IMR-90 (cell line): ENCODE data around the gene DUSP22. TPM values are rescaled to one million over a fixed set of nuclear protein-coding genes. Genes with fewer than 3 reads are reported as not detected.

ENCODE experiments used
- ATAC-seq: fragments of 200-7000 bp; cut with Tn5 transposase; 2 replicates; pipeline ENCODE4 v1.9.1; 2020; ENCODE audit warnings: low read depth, mild to moderate bottlenecking, moderate library complexity
- BruUV-seq: library from RNA; stranded (reverse); fragments of 400-500 nt; replicated peaks from 2 replicates; lab custom pipeline; 2021; lab: Mats Ljungman, UMichigan
- CTCF ChIA-PET: fragments of 300-600 bp; formaldehyde crosslinking; extraction: SDS; loops from one replicate; lab custom pipeline; 2021; ENCODE audit warnings: antibody characterized with exemption; lab: Yijun Ruan, JAX
- POLR2A ChIA-PET: fragments of 300-600 bp; sonication (Branson Sonifier 250); formaldehyde crosslinking; loops from one replicate; lab custom pipeline; 2022; ENCODE audit warnings: antibody characterized with exemption; ENCODE audit not compliant: unreplicated experiment; lab: Charles Lee
- DNase-seq: peaks from one replicate; pipeline ENCODE4 v3.0.0; 2013
- H2AFZ ChIP-seq: replicated peaks from 2 replicates; pipeline ENCODE3; 2013; ENCODE audit warnings: low read length, mild to moderate bottlenecking; ENCODE audit not compliant: poor library complexity
- H2AK5ac ChIP-seq: 2 replicates; pipeline ENCODE4 v1.6.1; 2013; ENCODE audit warnings: low read depth, low read length, inconsistent platforms
- H2AK9ac ChIP-seq: replicated peaks from 2 replicates; pipeline ENCODE3; 2013; ENCODE audit warnings: mild to moderate bottlenecking, low read depth, low read length, moderate library complexity; ENCODE audit not compliant: poor library complexity
- H2BK120ac ChIP-seq: 2 replicates; pipeline ENCODE4 v1.6.1; 2013; ENCODE audit warnings: low read depth, low read length, inconsistent platforms
- H2BK15ac ChIP-seq: 3 replicates; pipeline ENCODE4 v1.6.1; 2013; ENCODE audit warnings: low read depth, low read length, inconsistent platforms
- H2BK20ac ChIP-seq: 2 replicates; pipeline ENCODE4 v1.6.1; 2013; ENCODE audit warnings: low read depth, mild to moderate bottlenecking, inconsistent platforms, low read length, moderate library complexity
- H2BK5ac ChIP-seq: 2 replicates; pipeline ENCODE4 v1.6.1; 2013; ENCODE audit warnings: mild to moderate bottlenecking, low read depth, low read length, inconsistent platforms; ENCODE audit not compliant: poor library complexity, severe bottlenecking
- H3K14ac ChIP-seq: replicated peaks from 2 replicates; pipeline ENCODE4 v1.6.1; 2013; ENCODE audit warnings: low read depth, low read length, inconsistent platforms
- H3K18ac ChIP-seq: 2 replicates; pipeline ENCODE4 v1.6.1; 2013; ENCODE audit warnings: low read depth, low read length, control low read depth
- H3K23ac ChIP-seq: 2 replicates; pipeline ENCODE4 v1.6.1; 2013; ENCODE audit warnings: low read depth, low read length, inconsistent platforms
- H3K27ac ChIP-seq: 2 replicates; pipeline ENCODE4 v1.5.1; 2013; ENCODE audit warnings: mild to moderate bottlenecking, control low read depth, low read length; ENCODE audit not compliant: insufficient read depth
- H3K27me3 ChIP-seq: 2 replicates; pipeline ENCODE4 v1.6.1; 2013; ENCODE audit warnings: low read length; ENCODE audit not compliant: control insufficient read depth, insufficient read depth
- H3K36me3 ChIP-seq: 2 replicates; pipeline ENCODE4 v1.6.1; 2013; ENCODE audit warnings: low read length, mixed read lengths; ENCODE audit not compliant: control insufficient read depth, insufficient read depth
- H3K4ac ChIP-seq: 2 replicates; pipeline ENCODE4 v1.6.1; 2013; ENCODE audit warnings: low read depth, low read length, inconsistent platforms
- H3K4me1 ChIP-seq: 2 replicates; pipeline ENCODE4 v1.6.1; 2013; ENCODE audit warnings: low read length, mixed read lengths; ENCODE audit not compliant: control insufficient read depth, insufficient read depth
- H3K4me2 ChIP-seq: 2 replicates; pipeline ENCODE4 v1.6.1; 2013; ENCODE audit warnings: low read depth, mild to moderate bottlenecking, control low read depth, low read length, moderate library complexity
- H3K4me3 ChIP-seq: 2 replicates; pipeline ENCODE4 v1.5.1; 2013; ENCODE audit warnings: low read depth, mild to moderate bottlenecking, control low read depth, low read length, moderate library complexity; ENCODE audit not compliant: insufficient read depth
- H3K56ac ChIP-seq: 2 replicates; pipeline ENCODE4 v1.6.1; 2013; ENCODE audit warnings: low read length, inconsistent platforms; ENCODE audit not compliant: insufficient read depth; ENCODE audit errors: extremely low read depth
- H3K79me1 ChIP-seq, 2 experiments: 2 replicates each; pipeline ENCODE4 v1.6.1; 2013; ENCODE audit warnings: low read length in 2 of 2, inconsistent platforms in 1 of 2, low read depth in 1 of 2
- H3K9ac ChIP-seq: 2 replicates; pipeline ENCODE4 v1.6.1; 2013; ENCODE audit warnings: low read depth, low read length, control low read depth
- H3K9me1 ChIP-seq: 2 replicates; pipeline ENCODE4 v1.6.1; 2013; ENCODE audit warnings: low read length, inconsistent platforms; ENCODE audit not compliant: insufficient read depth
- H3K9me3 ChIP-seq: 2 replicates; pipeline ENCODE4 v1.6.1; 2013; ENCODE audit warnings: low read length; ENCODE audit not compliant: control insufficient read depth, insufficient read depth
- H4K20me1 ChIP-seq: 2 replicates; pipeline ENCODE4 v1.6.1; 2013; ENCODE audit warnings: low read length, inconsistent platforms; ENCODE audit not compliant: insufficient read depth
- H4K5ac ChIP-seq: 2 replicates; pipeline ENCODE4 v1.6.1; 2013; ENCODE audit warnings: mild to moderate bottlenecking, low read depth, low read length, control low read depth
- H4K8ac ChIP-seq, 2 experiments: 2 replicates each; pipeline ENCODE4 v1.6.1; 2013; ENCODE audit warnings: low read depth in 2 of 2, low read length in 2 of 2, control low read depth in 1 of 2, inconsistent platforms in 1 of 2
- H4K91ac ChIP-seq: 2 replicates; pipeline ENCODE4 v1.6.1; 2013; ENCODE audit warnings: low read depth, low read length, inconsistent platforms; ENCODE audit not compliant: insufficient read depth
- CEBPB ChIP-seq: IDR thresholded peaks from 2 replicates; pipeline ENCODE4 v1.6.1; 2012; ENCODE audit warnings: low read depth, low read length, improper control_type of control experiment
- CHD1 ChIP-seq: IDR thresholded peaks from 2 replicates; pipeline ENCODE4 v1.6.1; 2012; ENCODE audit warnings: low read depth, low read length, improper control_type of control experiment
- CTCF ChIP-seq: conservative IDR thresholded peaks from 2 replicates; pipeline ENCODE4 v1.5.1; 2012; ENCODE audit warnings: mild to moderate bottlenecking, low read depth, low read length, improper control_type of control experiment
- FOS ChIP-seq: fragments of 150-350 bp; IDR thresholded peaks from 2 replicates; pipeline ENCODE4 v1.6.1; 2016; ENCODE audit warnings: low read depth, low read length
- MAFK ChIP-seq: IDR thresholded peaks from 2 replicates; pipeline ENCODE4 v1.6.1; 2012; ENCODE audit warnings: low read depth, low read length, improper control_type of control experiment
- MXI1 ChIP-seq: IDR thresholded peaks from 2 replicates; pipeline ENCODE4 v1.6.1; 2012; ENCODE audit warnings: low read depth, mild to moderate bottlenecking, low read length, moderate library complexity, borderline replicate concordance
- NFE2L2 ChIP-seq: fragments of 150-350 bp; IDR thresholded peaks from 2 replicates; pipeline ENCODE4 v1.6.1; 2016; ENCODE audit warnings: low read depth, mild to moderate bottlenecking, low read length
- RAD21 ChIP-seq: IDR thresholded peaks from 2 replicates; pipeline ENCODE4 v1.6.1; 2012; ENCODE audit warnings: low read length, improper control_type of control experiment
- RCOR1 ChIP-seq: IDR thresholded peaks from 2 replicates; pipeline ENCODE4 v1.6.1; 2012; ENCODE audit warnings: mild to moderate bottlenecking, low read length, improper control_type of control experiment; ENCODE audit not compliant: insufficient replicate concordance
- RFX5 ChIP-seq: IDR thresholded peaks from 2 replicates; pipeline ENCODE4 v1.8.0; 2012; ENCODE audit warnings: low read depth, mild to moderate bottlenecking, low read length, moderate library complexity
- USF2 ChIP-seq: fragments of 150-350 bp; IDR thresholded peaks from 2 replicates; pipeline ENCODE4 v1.6.1; 2017; ENCODE audit warnings: mild to moderate bottlenecking, antibody characterized with exemption, low read length, low read depth
- WGBS, 2 experiments: methylation state at CpG; one replicate each; pipeline versions ENCODE4 v1.1.5 to v1.1.7; 2013; ENCODE audit warnings: missing lambda C conversion rate in 2 of 2; ENCODE audit not compliant: insufficient read length in 1 of 2; ENCODE audit errors: extremely low coverage in 2 of 2; 5-methylcytosine and 5-hydroxymethylcytosine counted together
- dilution Hi-C: fragments of 300-500 bp; cut with HindIII; formaldehyde crosslinking; loops from one replicate; pipeline ENCODE4 v1.14.3; 2018; ENCODE audit warnings: low sequenced_read_pairs; ENCODE audit not compliant: unreplicated experiment
- in situ Hi-C: fragments of 300-500 bp; cut with MboI; formaldehyde crosslinking; loops from 3 replicates; pipeline ENCODE4 v1.14.3; 2019; ENCODE audit warnings: low sequenced_read_pairs, inconsistent platforms, mixed read lengths
- intact Hi-C: fragments of 100-400 bp; cut with micrococcal nuclease; formaldehyde crosslinking; loops from 2 replicates; pipeline ENCODE4 v1.10.0; 2022
- polyA plus RNA-seq, 3 experiments: library from polyadenylated mRNA; depleted of rRNA; stranded (reverse); fragments of >200 nt; gene quantifications; 2 replicates each; pipeline ENCODE4 v1.2.3, GENCODE V29; 2012; ENCODE audit warnings: low replicate concordance in 1 of 3
- total RNA-seq: library from RNA; depleted of rRNA; stranded (reverse); fragments of >200 nt; gene quantifications from 2 replicates; pipeline ENCODE4 v1.2.3, GENCODE V29; 2012
- TF ChIP-seq, protein P1 (sequence below): fragments of 150-350 bp; IDR thresholded peaks from 2 replicates; pipeline ENCODE4 v1.6.1; 2016; ENCODE audit warnings: low read depth, mild to moderate bottlenecking, low read length, moderate library complexity, borderline replicate concordance

Gene DUSP22
- total and polyA plus RNA-seq, 2 of the 4 experiments (the other 2 are of a cell fraction) = 7.1 to 8.2 TPM

DNA sequence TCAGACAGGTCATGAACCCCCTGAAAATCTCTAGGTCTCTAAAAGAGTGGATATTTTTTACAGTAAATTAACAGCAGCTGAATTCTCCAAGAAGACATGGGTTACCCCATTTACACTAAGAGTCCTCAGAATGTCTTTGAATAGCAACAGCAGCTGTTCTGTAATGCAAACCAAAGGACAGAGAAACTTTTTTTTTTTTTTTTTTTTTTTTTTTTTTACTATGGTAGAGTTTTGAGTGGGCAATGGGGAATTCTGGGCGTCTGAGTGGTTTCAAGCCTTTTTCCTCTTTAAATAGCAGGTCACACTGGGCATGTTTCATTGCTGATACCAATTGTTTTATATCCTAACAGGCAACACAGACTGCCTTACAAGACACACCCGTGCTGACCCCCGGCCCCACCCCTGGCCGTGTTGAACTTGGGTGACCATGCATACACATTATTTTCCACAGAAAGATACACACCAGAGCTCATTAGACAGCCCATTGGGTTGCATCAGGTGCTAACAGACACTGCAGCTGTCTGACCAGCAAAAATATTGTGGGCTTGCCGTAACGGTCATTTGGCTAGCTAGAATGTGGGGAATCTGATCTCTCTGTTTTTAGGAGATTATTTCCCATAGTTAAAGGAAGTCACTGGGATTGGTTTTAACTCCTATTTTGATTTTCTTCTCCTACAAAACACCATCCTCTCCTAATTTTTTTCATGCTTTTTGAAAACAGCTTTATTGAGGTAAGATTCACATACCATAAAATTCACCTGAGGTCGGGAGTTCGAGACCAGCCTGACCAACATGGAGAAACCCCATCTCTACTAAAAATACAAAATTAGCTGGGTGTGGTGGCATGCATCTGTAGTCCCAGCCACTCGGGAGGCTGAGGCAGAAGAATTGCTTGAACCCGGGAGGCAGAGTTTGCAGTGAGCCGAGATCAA, 72.6 kb downstream of the DUSP22 start (continued):
- TF ChIP-seq RFX5 = no peak

GRCh38 chr6:365835-366234, 73.5 kb downstream of the DUSP22 start:
- no peaks in the 10 kb centered on the region for H3K79me1 ChIP-seq
- H3K9me1 ChIP-seq = no peaks in the 10 kb centered on the region
- ATAC-seq (no peak), DNase-seq (no peak)
- no peak overlapping the region for H2BK20ac ChIP-seq
- in situ Hi-C loops (no loop called here), dilution Hi-C loops (no loop called here), intact Hi-C loops (no loop called here)
- CTCF ChIA-PET = interaction anchor here (0.9 kb wide), 1 partner anchor 10 kb away, joined by 3 read pairs; no protein-coding TSS in a partner anchor
- H4K8ac ChIP-seq = no peak overlapping the region
- WGBS, 2 experiments = 71% methylated on average over 4 of the region's 6 CpGs; no CpG with 5 or more reads in 1 of the 2 experiments
- H4K5ac ChIP-seq = no peak overlapping the region
- no peaks in the 10 kb centered on the region for H4K20me1 ChIP-seq
- no peak overlapping the region for H3K4me2 ChIP-seq
- BruUV-seq = no TSS peak
- H3K27me3 ChIP-seq = peaks cover 14% of the 10 kb centered on the region; the same call in 1 of the 2 replicates
- H3K4me3 ChIP-seq = no peak overlapping the region
- no peak overlapping the region for H3K14ac ChIP-seq
- POLR2A ChIA-PET = no interaction called here
- H3K56ac ChIP-seq = no peak overlapping the region
- no peaks in the 10 kb centered on the region for H3K36me3 ChIP-seq
- no peak overlapping the region for H3K27ac ChIP-seq
- H3K9me3 ChIP-seq = peaks cover 28% of the 10 kb centered on the region
- no peak overlapping the region for H4K91ac ChIP-seq
- H2AK9ac ChIP-seq = no peak overlapping the region
- H3K4me1 ChIP-seq = no peaks in the 10 kb centered on the region
- no peak overlapping the region for H2BK15ac ChIP-seq
- no peak overlapping the region for H2BK5ac ChIP-seq
- no peak overlapping the region for H2AFZ ChIP-seq
- no peak overlapping the region for H3K18ac ChIP-seq
- H2BK120ac ChIP-seq = no peak overlapping the region
- H3K9ac ChIP-seq = no peak overlapping the region
- H3K23ac ChIP-seq = no peak overlapping the region
- H2AK5ac ChIP-seq = no peak overlapping the region
- H3K4ac ChIP-seq = no peak overlapping the region
- TF ChIP-seq MXI1 (no peak), RFX5 (no peak), CTCF (no peak), CHD1 (no peak), USF2 (no peak), RAD21 (no peak), NFE2L2 (no peak), CEBPB (no peak), MAFK (no peak), FOS (no peak), RCOR1 (no peak)
- TF ChIP-seq, protein P1, sequence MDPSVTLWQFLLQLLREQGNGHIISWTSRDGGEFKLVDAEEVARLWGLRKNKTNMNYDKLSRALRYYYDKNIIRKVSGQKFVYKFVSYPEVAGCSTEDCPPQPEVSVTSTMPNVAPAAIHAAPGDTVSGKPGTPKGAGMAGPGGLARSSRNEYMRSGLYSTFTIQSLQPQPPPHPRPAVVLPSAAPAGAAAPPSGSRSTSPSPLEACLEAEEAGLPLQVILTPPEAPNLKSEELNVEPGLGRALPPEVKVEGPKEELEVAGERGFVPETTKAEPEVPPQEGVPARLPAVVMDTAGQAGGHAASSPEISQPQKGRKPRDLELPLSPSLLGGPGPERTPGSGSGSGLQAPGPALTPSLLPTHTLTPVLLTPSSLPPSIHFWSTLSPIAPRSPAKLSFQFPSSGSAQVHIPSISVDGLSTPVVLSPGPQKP = no peak
